Measurements from ENCODE around the gene SMIM32.

The SMIM32 gene

DNA sequence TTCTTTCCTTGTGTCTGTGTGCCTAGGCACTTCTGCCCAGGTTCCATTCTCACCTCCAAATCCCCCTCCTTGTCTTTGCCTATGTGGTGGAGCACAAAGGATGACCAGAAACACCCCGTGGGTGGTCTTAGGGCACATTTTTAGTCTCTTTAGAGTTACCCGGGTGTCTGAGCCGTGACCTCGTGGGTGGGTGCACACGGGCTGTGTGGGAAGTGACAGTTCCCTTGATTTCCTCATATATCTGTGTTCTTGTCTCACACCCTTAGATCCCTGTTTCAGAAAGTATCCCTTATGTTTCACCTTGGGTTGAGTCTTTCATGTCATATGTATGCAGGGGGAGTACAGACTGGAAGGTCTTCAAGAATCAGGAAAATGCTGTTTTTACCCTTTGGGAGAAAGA, 13.4 kb upstream of the SMIM32 start:
- no peak for DNase-seq

DNA sequence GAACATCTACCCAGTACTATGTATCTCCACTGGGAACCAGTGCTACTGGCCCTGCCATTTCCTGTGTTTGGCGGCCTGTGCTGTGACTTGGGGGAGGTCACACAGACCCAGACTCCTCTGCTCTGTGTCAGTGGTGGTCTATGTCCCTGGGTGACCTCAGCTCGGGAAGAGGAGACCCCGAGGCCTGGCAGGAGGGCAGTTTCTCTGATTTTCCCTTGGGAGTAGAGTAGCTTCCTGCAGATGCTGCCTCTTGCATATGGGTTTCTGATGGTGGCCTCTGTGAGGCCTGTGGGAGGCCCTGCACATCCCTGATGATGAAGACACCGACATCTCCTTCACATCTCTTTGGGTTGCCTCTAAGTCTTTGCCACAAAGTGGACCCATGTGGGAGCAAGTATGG, 13.0 kb upstream of the SMIM32 start:
- no peak for DNase-seq

DNA sequence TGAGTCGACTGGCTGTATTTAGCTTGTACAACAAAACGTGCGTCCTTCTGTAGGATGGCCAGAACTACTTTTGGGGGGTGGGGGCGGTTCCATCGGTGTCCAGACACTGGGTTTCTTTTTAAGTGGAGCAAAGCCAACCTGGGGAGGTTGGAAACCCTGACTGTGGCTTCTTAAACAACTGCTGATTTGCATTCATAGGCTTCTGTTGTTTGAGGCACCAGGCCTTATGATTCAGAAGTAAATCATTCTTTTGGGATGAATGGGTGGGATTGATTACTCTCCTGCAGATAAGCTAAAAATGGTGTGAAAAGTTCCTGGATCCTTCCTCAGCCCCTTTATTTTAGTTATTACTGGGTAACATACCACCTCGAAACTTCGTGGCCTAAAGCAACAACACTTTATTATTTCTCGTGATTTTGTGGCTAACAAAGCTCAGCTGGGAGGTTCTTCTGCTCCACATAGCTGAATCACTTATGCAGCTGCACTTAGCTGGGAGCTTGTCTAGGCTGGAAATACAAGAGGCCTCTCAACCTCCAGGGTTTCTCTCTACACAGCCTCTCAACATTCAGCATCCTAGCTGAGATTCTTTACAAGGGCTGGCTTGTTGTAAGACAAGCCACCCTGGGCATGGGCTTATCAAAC, 12.2 kb upstream of the SMIM32 start:
- no peak for DNase-seq

DNA sequence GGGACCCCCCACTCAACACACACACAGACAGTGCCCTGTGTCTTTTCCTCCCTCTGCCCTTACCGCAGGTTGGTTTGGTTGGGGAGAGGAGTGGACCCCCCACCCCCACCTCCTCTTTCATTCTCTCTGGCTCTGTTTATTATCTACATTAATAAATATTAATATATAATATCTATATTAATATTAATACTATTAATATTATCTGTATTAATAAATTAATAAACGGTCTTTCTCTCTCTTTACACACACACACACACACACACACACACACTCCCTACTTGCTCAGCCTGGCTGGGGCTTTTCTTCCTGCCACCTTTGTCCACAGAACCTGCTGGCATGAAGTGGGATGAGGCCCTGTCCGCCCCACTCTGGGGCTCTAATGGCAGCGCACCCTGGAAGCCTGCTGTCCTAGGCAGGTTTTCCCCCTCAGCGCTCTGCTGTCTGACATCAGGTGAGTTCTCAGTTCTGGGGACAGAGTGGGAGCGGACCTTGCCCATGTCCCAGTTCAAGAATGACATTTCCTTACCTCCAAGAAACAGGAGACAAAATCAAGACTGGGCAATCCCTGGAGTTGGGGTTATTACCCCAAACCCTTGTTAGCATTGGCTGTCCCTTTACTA, 10.5 kb upstream of the SMIM32 start:
- no peak for DNase-seq

DNA sequence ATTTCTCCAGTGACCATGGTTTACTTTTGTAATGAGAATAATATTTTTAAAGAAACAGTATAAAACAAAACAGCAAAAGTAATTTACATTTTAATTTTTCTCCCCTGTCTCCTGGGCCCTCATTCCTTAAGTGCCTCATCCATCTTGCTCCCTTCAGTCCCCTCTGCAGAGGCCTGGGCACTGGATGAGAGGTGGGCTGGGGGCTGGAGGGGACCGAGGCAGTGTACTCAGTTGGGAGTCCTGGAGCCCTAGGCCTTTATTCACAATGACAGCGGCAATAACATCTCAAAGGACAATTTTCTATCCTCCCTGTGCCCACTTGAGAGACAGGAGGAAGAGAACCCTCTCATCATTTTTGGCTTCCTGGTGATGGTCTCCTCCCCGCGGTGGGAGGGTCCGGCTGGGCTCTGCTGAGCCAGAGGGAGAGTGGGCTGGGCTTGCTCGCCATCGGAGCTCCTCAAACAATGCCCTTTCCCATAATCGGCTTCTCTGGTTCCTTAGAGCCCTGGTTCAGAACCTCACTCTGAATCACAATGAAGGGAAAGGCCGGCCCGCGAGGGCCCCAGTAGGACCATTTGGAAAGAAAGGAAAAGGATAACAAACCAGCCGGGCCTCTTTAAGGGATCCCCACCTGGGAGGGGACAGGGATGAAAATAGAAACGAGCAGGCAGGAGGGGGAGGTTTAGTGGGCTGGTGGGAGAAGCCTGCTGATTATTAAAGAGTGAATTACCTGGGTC, 9.7 kb upstream of the SMIM32 start:
- no peak for DNase-seq

DNA sequence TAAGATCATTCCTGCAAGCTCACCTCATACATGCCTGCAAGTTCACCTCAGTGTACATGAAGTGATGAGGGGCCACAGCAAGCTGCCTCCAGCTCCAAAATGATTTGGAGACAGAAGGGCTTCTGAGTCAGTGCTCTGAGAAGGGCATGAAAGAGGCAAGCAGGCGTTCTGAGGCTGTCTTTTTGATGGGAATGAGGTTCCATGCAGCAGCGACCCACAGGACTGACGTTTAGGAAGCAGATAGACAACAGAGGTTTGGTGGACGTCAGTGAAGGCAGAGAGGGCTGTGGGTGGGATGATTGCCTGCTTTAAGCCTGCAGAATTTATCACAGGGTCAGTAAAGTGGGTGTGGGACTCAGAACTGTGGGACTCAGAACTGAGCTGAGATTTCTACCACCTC, 8.9 kb upstream of the SMIM32 start:
- DNase-seq: no peak

DNA sequence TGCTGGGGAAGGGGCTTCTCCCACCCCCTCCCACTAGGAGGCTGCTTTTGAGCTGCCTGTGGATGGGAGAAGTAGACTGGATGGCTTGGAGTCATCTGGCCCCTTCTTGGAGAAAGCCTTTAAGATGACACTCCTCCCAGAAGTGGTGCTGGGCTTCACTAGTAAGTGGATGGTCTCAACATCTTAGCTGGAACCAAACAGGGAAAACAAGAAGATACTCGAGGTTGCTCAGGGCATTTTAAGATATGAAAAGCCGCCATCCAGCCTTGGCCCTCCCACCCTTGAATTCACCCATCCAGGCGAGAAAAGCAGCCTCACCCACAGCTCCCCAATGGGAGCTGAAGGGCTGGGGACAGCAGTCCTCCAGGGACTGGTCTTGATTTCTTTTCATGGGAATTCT, 7.8 kb upstream of the SMIM32 start:
- DNase-seq: no peak

DNA sequence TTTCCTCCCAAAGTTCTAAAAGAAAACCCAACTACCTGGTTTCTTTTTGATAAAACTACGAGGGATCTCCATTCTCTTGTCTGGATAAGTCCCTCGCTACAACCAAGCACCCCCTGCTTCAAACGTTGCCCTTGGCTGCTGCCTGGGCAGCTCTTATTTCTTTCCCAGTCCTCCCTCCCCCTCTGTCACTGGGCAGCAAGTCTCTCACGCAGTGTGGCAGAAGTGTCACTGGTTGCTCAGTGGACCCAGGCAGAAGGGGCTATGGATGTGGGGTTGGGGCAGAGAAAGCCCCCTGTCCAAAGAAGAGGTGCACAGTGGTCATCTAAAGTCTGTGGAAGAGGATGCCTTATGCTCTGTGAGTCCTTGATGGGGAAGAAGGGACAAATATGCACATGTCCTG, 7.2 kb upstream of the SMIM32 start:
- DNase-seq: no peak

DNA sequence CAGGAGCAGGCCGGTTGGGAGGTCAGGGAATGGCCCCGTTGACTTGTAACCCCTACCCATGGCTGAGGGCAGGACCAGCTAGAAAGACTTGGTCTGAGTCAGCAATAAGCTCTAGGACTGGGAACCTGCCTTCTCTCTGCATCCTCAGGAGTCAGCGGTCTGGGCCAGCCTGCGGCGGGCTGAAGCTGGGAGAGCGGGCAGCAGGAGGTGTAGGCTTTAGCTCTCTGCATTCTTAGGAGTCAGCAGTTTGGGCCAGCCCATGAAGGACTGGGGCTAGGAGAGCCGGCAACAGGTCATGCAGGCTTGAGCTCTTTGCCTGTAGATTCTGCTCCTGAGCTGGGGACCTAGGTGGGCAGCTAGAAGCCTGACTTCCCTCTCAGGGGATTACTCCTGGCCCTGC, 6.4 kb upstream of the SMIM32 start:
- DNase-seq: no peak

DNA sequence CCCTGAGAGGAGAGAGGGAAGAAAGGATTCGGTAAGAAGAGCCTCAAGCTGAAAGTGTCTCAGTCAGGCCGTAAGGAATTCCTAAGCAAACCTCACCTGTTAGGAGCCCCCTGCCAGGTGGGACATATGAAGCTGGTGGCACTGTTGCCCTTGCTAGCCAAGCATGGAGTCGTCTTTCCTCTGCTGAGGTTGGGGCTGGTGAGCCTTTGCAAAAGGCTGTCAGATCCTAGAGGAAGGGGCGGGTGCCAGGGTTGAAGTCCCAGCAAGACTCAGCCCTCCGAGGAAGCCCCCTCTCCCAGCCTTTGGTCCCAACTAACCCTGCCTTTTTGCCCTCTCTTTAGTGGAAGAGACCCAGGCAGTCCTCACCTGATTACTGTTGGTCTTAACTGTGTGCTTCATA, 5.5 kb upstream of the SMIM32 start:
- no peak for DNase-seq

DNA sequence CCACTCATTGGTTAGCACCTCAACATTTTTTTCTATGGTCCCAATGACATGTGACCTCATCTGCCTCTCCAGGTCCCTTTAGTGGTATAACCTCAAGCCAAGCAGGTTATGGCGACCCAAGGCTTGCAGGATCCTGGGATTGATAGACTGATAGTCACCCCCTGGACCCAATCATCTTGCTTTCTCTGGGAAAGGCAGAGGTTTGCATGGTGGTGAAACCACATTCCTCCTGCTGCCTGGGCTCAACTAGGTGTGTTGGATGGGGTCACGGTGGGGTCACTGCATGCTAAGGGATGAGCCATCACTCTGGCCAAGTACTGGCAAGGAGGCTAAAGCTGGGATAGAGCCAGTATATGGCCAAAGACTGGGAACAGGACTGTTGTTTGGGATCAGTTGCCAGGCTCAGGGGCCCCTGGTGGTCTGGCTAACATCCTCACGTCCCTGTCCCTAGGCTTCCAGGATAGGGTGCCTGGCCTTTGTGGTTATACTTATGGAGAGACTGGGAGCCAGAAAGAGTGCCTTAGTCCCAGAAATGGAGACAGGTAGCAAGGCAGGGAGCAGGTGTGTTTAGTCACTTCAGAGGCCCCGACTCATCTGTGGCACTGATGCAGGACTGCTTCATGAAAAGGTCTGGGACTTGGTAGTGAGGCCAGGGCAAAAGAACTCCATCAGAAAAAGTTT, 4.6 kb upstream of the SMIM32 start:
- no peak for DNase-seq

DNA sequence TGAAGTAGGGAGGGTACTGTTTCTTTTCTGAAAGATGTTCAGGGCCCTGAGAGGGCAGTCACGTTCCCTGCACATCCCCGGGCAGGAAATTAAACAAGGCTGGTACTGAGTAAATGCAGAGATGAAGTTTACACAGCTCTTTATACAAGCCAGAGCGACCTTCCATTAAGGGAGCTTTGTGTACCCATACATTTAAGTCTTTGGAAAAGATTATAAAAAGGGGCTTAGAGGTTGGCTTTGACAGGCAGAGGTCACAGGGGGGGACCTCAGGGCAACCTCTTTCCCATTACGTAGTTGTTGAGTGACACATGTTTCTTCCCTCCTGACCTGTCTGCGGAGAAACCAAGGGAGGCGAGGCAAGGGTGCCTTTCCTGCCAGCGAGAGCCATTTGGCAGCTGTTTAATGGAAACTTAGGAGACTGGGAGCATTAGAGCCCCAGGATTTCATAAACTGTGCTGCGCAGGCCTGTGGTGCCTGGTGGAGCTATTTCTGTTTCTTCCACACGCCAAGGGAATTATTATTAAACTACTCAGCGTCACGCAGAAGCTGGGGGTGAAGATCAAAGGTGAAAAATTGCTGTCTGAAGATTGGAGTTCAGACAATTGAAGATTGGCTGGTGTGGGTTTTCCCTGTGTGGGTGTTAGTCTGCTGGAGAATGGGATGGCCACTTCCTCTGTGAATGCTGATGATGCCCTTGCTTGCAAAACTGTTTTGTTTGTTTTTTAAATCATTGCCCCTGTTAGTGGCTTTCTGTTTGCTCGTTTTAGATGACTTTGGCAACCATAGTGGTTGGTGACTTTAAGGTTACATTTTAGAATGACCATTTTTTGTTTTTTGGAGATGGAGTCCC, 3.2 kb upstream of the SMIM32 start:
- DNase-seq: no peak

DNA sequence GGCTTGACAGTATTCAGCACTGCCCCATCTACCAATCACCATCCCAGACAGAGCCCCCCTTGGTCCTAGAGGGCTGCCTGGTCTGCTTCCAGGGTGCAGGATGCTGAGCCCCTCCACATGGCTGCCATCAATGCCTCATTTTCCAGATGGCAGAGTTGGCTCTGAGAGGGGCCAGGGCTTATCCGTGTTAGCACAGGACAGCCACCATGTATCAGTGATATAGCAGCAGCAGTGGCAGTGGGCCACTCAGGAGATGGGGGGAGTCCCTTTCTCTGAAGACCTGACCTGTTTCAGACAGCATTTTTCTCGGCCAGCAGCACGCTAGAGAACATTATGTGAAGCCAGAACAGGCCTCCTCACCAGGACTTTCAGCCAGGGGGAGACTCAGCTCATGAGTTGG, 1.6 kb upstream of the SMIM32 start:
- DNase-seq: no peak

DNA sequence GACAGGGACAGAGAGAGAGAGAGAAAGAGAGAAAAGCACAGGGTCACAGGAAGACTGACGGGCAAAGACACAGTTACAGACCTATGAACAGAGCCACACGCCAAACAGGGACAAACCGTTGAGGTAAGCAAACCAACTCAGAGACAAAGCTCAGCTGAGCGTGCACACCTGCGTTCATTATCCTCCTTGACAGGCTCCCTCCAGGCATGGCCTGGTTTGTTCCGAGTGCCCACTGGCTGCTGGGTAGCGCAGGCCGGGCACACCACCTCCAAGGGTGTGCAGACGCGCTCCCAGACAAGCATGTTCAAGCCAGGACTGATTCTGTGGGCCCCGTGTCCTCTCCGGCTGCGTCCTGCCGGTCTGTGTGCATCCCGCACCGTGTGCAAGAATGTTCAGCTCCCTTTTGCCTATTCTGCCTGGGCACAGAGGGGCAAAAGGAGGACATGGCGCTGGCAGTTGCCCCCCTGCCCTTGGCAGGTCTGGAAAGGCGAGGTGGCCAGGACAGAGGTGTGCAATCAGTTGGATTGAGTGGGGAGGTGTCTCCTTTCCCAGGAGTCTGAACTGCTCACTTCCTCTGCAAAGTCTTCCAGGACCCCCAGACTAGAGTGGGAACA, 467 bp upstream of the SMIM32 start:
- no peak for DNase-seq

DNA sequence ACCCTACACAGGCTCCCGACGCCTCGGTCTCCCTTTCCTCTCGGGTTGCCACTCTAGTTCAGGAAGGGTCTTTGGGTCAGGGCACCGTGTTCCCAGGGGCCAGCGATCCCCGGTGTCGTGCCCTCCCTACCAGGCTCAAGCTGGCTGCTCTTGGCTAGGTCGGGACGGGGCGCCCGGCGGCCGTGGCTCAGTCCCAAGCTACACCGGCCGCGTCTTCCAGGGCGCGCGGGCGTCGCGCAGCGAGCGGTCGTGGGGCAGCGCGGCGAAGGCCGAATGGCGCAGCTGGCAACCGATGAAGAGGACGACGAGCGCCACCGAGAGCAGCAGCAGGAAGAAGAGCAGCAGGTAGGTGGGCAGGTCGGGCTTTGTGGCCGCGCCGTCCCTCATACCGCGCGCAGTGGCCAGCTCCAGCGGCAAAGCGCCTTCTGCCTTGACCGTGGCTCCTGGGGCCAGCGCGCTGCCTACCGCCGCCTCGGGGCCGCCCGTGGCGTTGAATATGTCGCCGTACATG, 892 bp downstream of the SMIM32 start:
- DNase-seq: no peak

DNA sequence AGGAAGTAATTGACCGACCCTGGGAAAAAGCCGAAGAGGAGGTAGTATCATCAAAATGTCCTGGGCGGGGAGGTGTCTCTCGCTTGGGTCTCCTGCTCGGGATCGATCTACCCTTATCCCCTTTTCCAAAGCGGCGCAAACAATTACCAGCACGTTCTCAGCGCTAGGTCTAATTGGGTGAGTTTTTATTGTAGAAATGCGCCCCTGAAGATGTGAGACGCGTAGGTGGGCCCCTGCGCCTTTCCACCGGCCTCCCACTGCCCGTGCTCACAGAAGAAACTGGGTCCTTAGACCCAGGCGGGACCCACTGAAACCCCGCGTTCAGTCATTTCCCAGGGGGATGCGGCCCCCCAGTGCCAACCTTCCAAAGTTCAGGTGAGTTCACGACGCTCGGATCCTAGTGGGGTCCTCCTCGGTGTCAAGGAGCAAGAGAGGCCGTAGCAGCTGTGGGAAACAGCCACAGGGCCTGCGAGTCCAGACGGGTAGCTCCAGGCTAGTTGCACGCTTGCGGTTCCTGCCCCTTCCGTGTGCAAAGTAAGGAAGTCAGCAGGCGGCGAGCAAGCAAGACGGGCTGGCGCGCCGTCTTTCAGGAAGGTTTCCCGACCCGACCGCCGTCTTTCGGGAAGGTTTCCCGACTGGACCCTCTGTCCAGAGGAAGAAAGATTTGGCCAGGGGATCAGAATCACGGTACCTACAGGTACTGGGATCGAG, 1.5 kb downstream of the SMIM32 start:
- DNase-seq: no peak

DNA sequence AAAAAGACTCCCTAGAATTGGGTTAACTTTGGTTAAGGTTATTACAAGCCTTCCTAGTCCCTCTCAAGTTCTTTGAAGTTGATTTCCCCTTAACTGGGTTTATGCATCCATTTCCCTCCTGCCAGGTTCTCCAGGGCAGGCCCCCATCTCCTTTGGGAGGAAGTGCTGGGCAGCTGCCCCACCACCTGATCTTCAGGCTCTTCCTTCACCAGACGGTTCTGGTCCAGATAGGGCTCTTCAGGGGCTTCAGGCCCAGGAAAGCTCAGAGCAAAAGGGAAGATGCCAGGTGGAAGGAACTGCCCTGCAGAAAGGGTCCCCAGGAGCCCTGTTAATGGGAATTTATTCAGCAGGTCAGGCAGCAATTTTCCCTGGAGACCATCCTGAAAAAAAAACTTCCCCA, 2.1 kb downstream of the SMIM32 start:
- DNase-seq: no peak

DNA sequence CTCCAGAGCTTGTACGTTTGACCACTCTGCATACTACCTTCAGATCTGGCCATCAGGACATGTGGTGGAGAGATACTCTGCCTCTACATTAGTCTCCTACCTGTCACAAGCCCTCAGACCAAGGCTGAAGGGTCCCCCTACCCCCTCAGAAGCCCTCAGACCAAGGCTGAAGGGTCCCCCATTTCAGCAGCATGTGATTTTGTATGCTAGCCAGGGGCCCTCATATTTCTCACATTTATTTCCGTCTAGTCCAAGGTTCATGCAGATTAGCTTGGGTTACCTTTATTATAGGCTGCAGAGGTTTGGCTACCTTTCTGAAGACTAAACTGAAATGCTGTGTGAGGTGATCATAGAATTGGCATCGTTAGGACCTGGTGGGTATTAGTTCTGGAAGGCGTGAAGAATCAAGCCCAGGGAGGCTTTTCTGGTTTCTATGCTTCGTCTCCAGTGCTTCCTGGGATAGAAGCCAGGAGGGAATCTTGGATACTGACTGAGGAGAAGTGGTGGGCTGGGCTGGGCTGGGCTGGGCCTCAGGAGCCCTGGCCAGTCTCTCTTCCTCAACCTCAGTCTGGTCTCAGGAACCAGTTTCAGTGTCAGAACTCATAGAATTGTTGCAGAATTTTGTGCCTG, 2.8 kb downstream of the SMIM32 start:
- DNase-seq: no peak

DNA sequence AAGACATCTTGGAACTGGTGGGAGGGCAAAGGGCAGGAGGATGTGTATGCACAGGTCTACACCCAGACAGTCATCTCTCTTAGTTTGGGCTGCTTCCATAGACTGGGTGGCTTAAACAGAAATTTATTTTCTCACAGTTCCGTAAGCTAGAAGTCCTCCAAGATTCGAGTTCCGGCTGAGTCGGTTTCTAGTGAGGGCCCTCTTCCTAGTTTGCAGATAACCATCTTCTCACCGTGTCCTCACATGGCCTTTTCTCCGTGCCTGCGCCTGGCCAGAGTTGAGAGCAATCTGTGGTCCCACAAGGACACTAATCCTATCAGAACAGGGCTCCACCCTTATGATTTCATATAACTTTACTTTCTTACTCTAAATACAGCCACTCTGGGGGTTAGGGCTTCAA, 4.1 kb downstream of the SMIM32 start:
- no peak for DNase-seq

DNA sequence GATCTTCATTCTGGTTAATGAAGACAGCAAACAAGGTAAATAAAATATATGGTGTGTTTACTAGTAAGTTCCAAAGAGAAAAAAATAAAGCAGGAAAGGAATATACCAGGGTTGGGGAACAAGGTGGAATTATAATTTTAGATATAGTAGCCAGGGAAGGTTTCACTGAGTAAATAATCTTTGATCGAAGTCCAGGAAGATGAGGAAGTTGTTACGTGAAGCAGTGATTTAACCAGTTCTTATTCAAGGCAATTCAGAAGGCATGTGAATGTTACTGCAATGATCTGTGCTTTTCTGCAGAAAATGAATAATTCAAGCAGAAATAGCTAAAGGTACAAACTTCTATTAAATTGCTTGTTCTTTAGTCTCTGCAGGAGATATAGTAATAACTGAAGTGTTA, 6.2 kb downstream of the SMIM32 start:
- DNase-seq: no peak

DNA sequence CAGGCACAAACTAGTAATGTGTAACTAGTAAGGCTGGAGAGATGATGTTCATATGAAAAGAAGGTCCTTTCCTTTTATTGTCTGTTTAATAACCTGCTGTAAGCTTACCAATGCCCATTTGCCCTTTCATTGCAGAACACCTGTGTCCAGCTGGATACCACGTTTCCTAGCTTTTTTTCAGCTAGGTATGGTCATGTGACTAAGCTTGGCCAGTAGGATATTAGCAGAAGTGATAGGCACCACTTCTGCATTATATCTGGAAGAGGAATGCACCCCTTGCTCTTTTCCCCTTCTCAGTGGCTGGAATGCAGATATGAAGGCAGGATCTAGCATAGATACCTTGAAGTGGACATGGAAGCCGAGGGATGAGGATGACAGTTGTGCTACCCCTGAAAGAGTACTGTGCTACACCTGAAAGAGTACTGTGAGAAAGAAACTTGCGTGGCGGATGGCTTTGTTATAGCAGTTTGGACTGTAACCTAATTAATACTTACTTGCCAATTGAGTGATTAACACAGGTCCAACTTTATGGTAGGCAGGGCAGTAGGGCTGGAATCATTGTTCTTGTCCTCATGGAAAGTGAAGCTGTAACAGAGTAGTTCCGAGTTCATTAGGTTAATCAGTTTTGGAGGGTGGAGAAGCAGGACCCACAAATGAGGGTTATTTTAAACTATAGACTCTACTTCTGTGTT, 6.8 kb downstream of the SMIM32 start:
- no peak for DNase-seq
